HG03095 (cell line): ENCODE data around the gene CHD1L.
A peak's percentile ranks its signal among the peaks of the same experiment; 100 is the strongest.
"Not testable (repeated sequence)": the region's sequence is repeated elsewhere in the genome, so short reads cannot be mapped to it uniquely, and the experiment has no call there.

Source experiments
- ATAC-seq: cut with Tn5 transposase; IDR thresholded peaks from one replicate; pipeline ENCODE4 v1.9.1; 2021; ENCODE audit warnings: moderate library complexity; ENCODE audit not compliant: unreplicated experiment

Gene CHD1L

GRCh38 chr1:147242449-147243227 is at the start of gene CHD1L:
CHD1L (plus strand) TSS chr1:147242684; CDS start chr1:147242704, 20 bp downstream.
- ATAC-seq, result peak; percentile 81

DNA sequence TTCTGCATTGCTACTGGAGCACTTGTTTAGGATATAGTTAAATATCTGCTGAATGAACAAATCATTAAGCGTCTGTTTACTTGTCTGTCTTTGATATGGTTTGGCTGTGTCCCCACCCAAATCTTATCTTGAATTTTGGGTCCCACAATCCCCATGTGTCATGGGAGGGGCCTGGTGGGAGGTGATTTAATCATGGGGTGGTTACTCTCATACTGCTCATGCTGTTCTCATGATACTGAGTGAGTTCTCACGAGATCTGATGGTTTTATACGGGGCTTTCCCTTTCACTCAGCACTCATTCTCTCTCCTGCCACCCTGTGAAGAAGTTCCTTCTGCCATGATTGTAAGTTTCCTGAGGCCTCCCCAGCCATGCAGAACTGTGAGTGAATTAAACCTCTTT is 45.2 kb upstream of the CHD1L start:
- not testable (repeated sequence) for ATAC-seq

DNA sequence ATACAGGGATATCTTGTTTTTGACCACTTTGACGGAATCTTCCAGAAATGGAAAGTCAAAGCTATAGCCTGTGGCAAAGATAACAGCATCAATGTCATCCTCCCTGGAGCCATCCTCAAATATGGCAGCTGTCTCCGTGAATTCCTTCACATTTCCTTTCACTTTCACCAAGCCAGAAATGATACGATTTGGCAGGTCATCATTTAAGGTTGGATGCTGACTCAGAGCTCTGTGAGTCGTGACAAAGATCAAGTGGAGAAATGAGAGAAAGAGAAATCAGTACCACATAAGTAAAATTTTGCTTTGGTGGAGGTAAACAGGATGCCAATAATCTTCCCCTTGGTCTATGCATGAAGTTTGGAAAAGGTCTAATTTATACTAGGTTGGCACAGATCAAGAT is 41.2 kb upstream of the CHD1L start:
- ATAC-seq, result no peak

DNA sequence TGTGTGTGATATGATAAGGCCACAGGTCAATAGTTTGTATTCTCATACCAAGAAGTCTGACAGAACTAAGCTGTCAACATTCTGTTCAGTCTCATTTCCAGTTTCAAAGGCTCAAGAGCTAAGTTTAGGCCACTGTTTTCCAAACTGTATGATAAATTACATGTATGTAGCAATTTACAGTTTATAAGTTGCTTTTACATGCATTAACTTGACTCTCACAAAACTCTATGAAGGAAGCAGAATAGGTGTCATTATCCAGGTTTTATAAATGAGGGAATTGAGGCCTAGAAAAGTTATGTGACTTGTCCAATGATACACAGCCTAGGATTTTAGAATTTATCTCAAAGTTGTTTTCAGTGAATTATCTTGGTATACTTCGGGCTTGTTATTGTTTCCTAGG is 40.7 kb upstream of the CHD1L start:
- ATAC-seq, result no peak

DNA sequence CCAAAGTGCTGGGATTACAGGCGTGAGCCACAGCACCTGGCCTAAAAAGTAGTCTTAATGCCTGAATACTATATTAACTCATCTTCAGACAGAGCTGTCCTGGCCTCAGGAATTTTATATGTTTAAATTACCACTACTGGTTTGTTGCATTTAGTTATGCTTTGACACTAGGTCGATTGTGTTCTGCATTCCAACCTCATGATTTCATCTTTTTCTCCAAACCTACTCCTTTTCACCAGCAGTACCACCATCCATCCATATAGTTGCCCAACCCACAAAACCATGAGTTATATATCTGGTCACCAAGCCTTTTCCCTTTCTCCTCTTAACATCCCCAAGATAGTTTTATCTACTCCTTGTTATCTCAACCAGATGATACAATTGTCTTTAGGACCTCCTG is 39.9 kb upstream of the CHD1L start:
- ATAC-seq, result no peak

- ATAC-seq, result no peak
Measured at GRCh38 chr1:147204080-147204479, 38.4 kb upstream of the CHD1L start.

- no peak for ATAC-seq
Measured at GRCh38 chr1:147207192-147207591, 35.3 kb upstream of the CHD1L start.

- no peak for ATAC-seq
Measured at GRCh38 chr1:147208619-147209018, 33.9 kb upstream of the CHD1L start.

- no peak for ATAC-seq
Measured at GRCh38 chr1:147209825-147210821, 32.4 kb upstream of the CHD1L start.

DNA sequence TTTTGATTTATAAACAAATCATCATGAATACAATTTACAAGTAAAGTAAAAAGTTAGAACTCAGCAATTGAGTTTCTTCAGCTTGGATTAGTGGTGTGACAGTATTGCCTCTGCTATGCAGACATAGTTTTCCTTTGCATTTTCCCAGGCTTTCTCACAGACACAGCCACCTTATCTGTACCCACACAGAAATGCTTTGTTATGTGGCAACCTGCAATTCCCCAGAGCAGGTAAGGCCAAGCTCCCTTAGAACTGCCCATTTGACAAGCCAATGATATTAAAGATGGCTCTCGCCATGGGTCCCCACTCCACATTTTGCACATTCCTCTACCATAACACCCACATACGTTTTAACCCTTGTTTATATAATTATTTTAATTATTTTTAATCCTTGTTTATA is 31.5 kb upstream of the CHD1L start:
- ATAC-seq, result no peak

- ATAC-seq, result no peak
Measured at GRCh38 chr1:147211577-147211976, 30.9 kb upstream of the CHD1L start.

GRCh38 chr1:147213271-147213670 is 29.2 kb upstream of the CHD1L start:
- ATAC-seq, result no peak

DNA sequence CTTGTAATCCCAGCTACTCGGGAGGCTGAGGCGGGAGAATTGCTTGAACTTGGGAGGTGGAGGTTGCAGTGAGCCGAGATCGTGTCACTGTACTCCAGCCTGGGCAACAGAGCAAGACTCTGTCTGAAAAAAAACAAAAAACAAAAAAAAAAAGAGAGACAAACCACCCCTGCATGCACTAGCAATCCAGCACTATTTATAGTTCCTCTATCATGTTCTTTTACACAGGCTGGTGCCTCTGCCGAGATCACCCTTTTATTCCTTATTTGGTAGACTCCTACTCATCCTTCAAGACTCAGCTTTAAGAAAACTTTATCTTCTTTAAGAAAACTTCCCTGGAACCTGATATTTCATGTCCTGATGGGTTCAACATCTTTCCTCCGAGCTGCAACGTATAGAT is 28.2 kb upstream of the CHD1L start:
- ATAC-seq, result no peak

DNA sequence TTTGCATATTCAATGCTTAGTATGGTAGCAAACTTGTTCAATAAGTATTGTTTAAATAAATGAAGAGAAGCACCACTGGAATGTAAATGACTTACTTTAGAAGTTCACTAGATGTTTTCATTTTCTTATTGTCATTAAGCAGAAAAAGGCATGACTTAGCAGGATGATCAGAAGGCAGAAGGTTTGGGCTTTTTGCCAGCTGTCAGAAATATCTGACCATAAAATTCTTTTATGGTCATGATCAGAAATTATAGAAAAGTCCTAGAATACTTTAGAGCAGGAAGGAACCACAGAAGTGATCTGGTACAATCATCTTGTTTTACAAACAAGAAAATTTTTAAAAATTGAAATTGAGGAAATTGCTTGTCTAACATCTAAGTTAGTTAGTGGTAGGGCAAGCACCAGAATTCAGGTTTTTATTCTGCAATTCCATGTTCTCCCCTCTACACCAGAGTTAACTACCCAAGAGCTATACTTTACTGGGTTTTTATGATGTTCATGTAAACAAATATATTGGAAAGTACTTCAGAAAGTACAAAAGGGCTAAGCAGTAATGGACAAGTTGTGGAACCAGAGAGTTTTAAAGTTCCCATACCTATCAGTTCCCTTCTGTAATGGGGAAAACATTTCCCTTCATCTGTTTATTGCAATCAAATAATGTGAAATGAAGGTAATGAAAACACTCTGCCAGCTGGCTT is 27.5 kb upstream of the CHD1L start:
- ATAC-seq, result no peak

DNA sequence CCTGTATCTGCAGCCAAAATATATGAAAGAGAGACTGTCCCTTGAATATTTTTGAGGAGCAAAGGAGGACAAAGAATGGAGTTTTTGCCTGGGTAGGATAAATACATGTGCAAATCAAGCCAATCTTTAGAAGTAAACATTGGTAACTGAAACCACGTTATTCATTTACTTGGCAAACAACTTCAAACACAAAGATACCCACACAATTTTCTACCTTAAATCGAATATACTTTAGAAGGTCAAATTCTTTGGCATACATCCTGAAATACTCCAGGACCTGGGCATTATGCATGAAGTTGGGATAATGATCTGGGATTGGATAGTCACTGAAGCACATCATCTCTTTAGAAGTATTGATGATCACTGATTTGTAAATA is 27.0 kb upstream of the CHD1L start:
- no peak for ATAC-seq

DNA sequence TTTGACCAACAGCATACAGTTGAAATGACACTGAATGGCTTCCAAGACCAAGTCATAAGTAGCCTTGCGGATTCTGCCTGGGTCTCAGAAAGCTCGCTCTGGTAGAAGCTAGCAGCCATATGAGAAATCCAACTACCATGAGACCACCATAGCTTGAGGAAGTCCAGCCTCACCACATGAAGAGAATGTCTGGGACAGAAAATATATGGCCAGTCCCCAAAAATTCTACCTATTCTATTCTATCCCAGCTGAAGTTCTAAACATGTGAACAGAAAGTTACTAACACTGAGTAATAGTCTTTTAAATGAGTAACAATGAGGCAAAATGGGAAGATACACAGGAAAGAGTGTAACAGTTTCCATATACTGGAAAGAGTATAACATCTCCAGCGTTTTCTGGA is 26.4 kb upstream of the CHD1L start:
- ATAC-seq, result no peak

- ATAC-seq, result no peak
Measured at GRCh38 chr1:147217141-147217540, 25.3 kb upstream of the CHD1L start.

GRCh38 chr1:147218606-147219005 is 23.9 kb upstream of the CHD1L start:
- no peak for ATAC-seq

DNA sequence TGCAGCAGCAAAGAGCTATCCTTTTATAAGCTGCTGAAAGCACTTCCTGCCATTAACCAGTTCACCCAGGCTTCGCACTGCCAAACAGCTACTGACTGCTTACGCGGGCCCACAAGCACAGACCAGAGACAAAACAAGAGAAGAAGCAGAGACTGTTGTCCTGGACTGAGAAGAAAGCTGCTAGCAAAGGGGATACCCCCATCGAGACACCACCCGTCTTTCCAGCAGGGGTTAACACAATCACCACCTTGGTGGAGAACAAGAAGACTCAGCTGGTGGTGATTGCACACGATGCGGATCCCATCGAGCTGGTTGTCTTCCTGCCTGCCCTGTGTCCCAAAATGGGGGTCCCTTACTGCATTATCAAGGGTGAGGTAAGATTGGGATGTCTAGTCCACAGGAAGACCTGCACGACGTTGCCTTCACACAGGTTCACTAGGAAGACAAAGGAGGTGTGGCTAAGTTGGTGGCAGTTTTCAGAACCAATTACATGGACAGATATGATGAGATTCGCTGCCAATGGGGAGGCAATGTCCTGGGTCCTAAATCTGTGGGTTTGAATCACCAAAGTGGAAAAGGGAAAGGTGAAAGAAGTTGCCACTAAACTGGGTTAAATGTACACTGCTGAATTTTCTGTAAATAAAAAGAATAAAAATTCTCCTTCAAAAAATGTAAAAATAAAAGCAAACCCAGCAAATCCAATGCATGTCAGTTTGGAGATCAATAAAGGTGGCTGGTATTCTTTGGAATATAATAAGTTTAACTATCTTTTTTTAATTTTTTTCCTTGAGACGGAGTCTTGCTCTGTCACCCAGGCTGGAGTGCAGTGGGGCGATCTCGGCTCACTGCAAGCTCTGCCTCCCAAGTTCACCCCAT is 18.5 kb upstream of the CHD1L start:
- no peak for ATAC-seq

- peak; percentile 75 for ATAC-seq
Measured at GRCh38 chr1:147225193-147225730, 17.2 kb upstream of the CHD1L start, which contains the start of gene FMO5. FMO5 (minus strand) TSS chr1:147225339; CDS start chr1:147225029, 310 bp downstream.
